HCT116 (cell line): ENCODE results near the gene PANX2. TPM values are rescaled to one million over a fixed set of nuclear protein-coding genes. Genes with fewer than 3 reads are reported as not detected.

Experiments
- ATAC-seq: fragments of 200-7000 bp; cut with Tn5 transposase; 2 replicates; pipeline ENCODE4 v1.9.1; 2020; ENCODE audit warnings: mild to moderate bottlenecking, moderate library complexity
- BruUV-seq: library from RNA; stranded (reverse); fragments of 400-500 nt; replicated peaks from 2 replicates; lab custom pipeline; 2021; lab: Mats Ljungman, UMichigan
- CTCF ChIA-PET: fragments of 300-600 bp; sonication (Branson Sonifier 250); formaldehyde crosslinking; loops from one replicate; lab custom pipeline; 2021; ENCODE audit warnings: antibody characterized with exemption; lab: Charles Lee
- POLR2A ChIA-PET: fragments of 300-600, 350-600 bp; sonication (Branson Sonifier 250); formaldehyde crosslinking; loops from one replicate; lab custom pipeline; 2021; ENCODE audit warnings: antibody characterized with exemption; lab: Charles Lee
- RAD21 ChIA-PET, 2 experiments: fragments of 300-600 bp; sonication (Branson Sonifier 250); formaldehyde crosslinking; loops; one replicate each; lab custom pipeline; 2023; ENCODE audit warnings: low total read pairs in 2 of 2; ENCODE audit not compliant: uncharacterized antibody in 2 of 2, unreplicated experiment in 2 of 2, low non-redundant PET in 1 of 2; lab: Charles Lee
- DNase-seq: peaks from one replicate; pipeline ENCODE4 v3.0.0-alpha.2; 2010; ENCODE audit warnings: low read depth, low spot score
- H2AFZ ChIP-seq: fragments of 200-600 bp; shearing (Covaris generic), sonication (generic); 2 replicates; pipeline ENCODE4 v1.6.1; 2017; ENCODE audit warnings: low read depth, mixed run types, mixed read lengths, antibody characterized with exemption, low read length; ENCODE audit not compliant: poor library complexity, severe bottlenecking
- H3K27ac ChIP-seq: 2 replicates; pipeline ENCODE4 v1.5.1; 2012; ENCODE audit warnings: low read depth, low read length
- H3K27me3 ChIP-seq: fragments of 200-600 bp; sonication (generic); 2 replicates; pipeline ENCODE4 v1.6.1; 2016; ENCODE audit warnings: mixed run types, low read length, mixed read lengths; ENCODE audit not compliant: insufficient read depth
- H3K36me3 ChIP-seq, 2 experiments: fragments of 200-500 bp in 1 of 2; fragments of 200-600 bp in 1 of 2; sonication (Bioruptor generic) in 1 of 2; sonication (generic) in 1 of 2; 2 replicates each; pipeline versions ENCODE4 v1.5.1 to v1.6.1; 2014 to 2016; ENCODE audit warnings: low read length in 2 of 2, inconsistent platforms in 1 of 2, mixed read lengths in 1 of 2, mixed run types in 1 of 2; ENCODE audit not compliant: insufficient read depth in 2 of 2, control insufficient read depth in 1 of 2
- H3K4me1 ChIP-seq, 2 experiments: fragments of 200-600 bp in 1 of 2; sonication (generic) in 1 of 2; 2 replicates each; pipeline versions ENCODE4 v1.5.1 to v1.6.1; 2012 to 2017; ENCODE audit warnings: low read length in 2 of 2, inconsistent platforms in 1 of 2, mild to moderate bottlenecking in 1 of 2, mixed read lengths in 1 of 2, mixed run types in 1 of 2, moderate library complexity in 1 of 2; ENCODE audit not compliant: insufficient read depth in 2 of 2, control insufficient read depth in 1 of 2
- H3K4me2 ChIP-seq: fragments of 200-600 bp; sonication (generic); 2 replicates; pipeline ENCODE4 v1.6.1; 2017; ENCODE audit warnings: mixed run types, low read length, mixed read lengths
- H3K4me3 ChIP-seq, 2 experiments: fragments of 200-600 bp in 1 of 2; sonication (generic) in 1 of 2; replicated peaks in 1 of 2; 2 replicates each; pipeline ENCODE4 v1.5.1; 2011 to 2016; ENCODE audit warnings: low read length in 2 of 2, control low read depth in 1 of 2, low read depth in 1 of 2, mild to moderate bottlenecking in 1 of 2, mixed read lengths in 1 of 2, mixed run types in 1 of 2
- H3K79me2 ChIP-seq: fragments of 200-600 bp; sonication (generic); 2 replicates; pipeline ENCODE4 v1.6.1; 2017; ENCODE audit warnings: mild to moderate bottlenecking, mixed run types, low read length, moderate library complexity, mixed read lengths; ENCODE audit not compliant: insufficient read depth
- H3K9ac ChIP-seq: fragments of 200-600 bp; sonication (generic); 2 replicates; pipeline ENCODE4 v1.6.1; 2016; ENCODE audit warnings: low read length, mixed read lengths
- H3K9me2 ChIP-seq: fragments of 200-600 bp; sonication (generic), shearing (Covaris generic); 2 replicates; pipeline ENCODE4 v1.6.1; 2017; ENCODE audit warnings: mixed run types, mild to moderate bottlenecking, moderate library complexity; ENCODE audit not compliant: insufficient read depth
- H3K9me3 ChIP-seq, 2 experiments: fragments of 200-500 bp in 1 of 2; fragments of 200-600 bp in 1 of 2; sonication (Bioruptor generic) in 1 of 2; sonication (generic) in 1 of 2; 2 replicates each; pipeline ENCODE4 v1.6.1; 2014 to 2017; ENCODE audit warnings: low read length in 2 of 2, mixed read lengths in 2 of 2, inconsistent platforms in 1 of 2, low read depth in 1 of 2, mild to moderate bottlenecking in 1 of 2, mixed run types in 1 of 2, moderate library complexity in 1 of 2; ENCODE audit not compliant: control insufficient read depth in 1 of 2, insufficient read depth in 1 of 2
- H4K20me1 ChIP-seq: fragments of 200-600 bp; sonication (generic), shearing (Covaris generic); 2 replicates; pipeline ENCODE4 v1.6.1; 2017; ENCODE audit warnings: mixed run types, mild to moderate bottlenecking, moderate library complexity; ENCODE audit not compliant: insufficient read depth
- CBX3 ChIP-seq: IDR thresholded peaks from 2 replicates; pipeline ENCODE4 v1.6.1; 2012; ENCODE audit warnings: low read depth
- CEBPB ChIP-seq: IDR thresholded peaks from 2 replicates; pipeline ENCODE4 v1.6.1; 2012; ENCODE audit warnings: low read depth
- EGR1 ChIP-seq: IDR thresholded peaks from 2 replicates; pipeline ENCODE4 v1.6.1; 2012; ENCODE audit warnings: low read depth
- ELF1 ChIP-seq: IDR thresholded peaks from 2 replicates; pipeline ENCODE4 v1.6.1; 2012; ENCODE audit warnings: low read depth, borderline replicate concordance
- EZH2phosphoT487 ChIP-seq: fragments of 200-600 bp; IDR thresholded peaks from 2 replicates; pipeline ENCODE4 v1.6.1; 2018; ENCODE audit warnings: antibody characterized with exemption, borderline replicate concordance
- JUND ChIP-seq: IDR thresholded peaks from 2 replicates; pipeline ENCODE4 v1.6.1; 2012
- MAX ChIP-seq: IDR thresholded peaks from 2 replicates; pipeline ENCODE4 v1.6.1; 2012
- POLR2A ChIP-seq: IDR thresholded peaks from 2 replicates; pipeline ENCODE4 v1.7.0; 2011; ENCODE audit warnings: borderline replicate concordance; ENCODE audit not compliant: insufficient read depth, insufficient read length; ENCODE audit errors: extremely low read depth
- REST ChIP-seq: IDR thresholded peaks from 2 replicates; pipeline ENCODE4 v1.6.1; 2012; ENCODE audit warnings: low read depth
- SP1 ChIP-seq: IDR thresholded peaks from 2 replicates; pipeline ENCODE4 v1.6.1; 2012; ENCODE audit warnings: low read depth
- SRF ChIP-seq: IDR thresholded peaks from 2 replicates; pipeline ENCODE4 v1.6.1; 2012; ENCODE audit warnings: low read depth
- TCF7L2 ChIP-seq: IDR thresholded peaks from 2 replicates; pipeline ENCODE4 v1.7.0; 2011; ENCODE audit warnings: borderline replicate concordance, inconsistent platforms; ENCODE audit not compliant: insufficient read depth, insufficient read length; ENCODE audit errors: extremely low read depth
- YY1 ChIP-seq: IDR thresholded peaks from 2 replicates; pipeline ENCODE4 v1.6.1; 2011; ENCODE audit warnings: low read length, low read depth, moderate library complexity, mild to moderate bottlenecking; ENCODE audit not compliant: insufficient replicate concordance; ENCODE audit errors: extremely low read depth
- ZBTB33 ChIP-seq: IDR thresholded peaks from 2 replicates; pipeline ENCODE4 v1.6.1; 2011; ENCODE audit warnings: mild to moderate bottlenecking, low read length, moderate library complexity; ENCODE audit not compliant: insufficient replicate concordance; ENCODE audit errors: extremely low read depth
- ZFX ChIP-seq: fragments of 450-650 bp; IDR thresholded peaks from 2 replicates; pipeline ENCODE4 v1.6.1; 2017
- intact Hi-C: fragments of 100-400 bp; cut with micrococcal nuclease; formaldehyde crosslinking; loops from 2 replicates; pipeline ENCODE4 v1.10.0; 2022
- total RNA-seq: library from RNA; stranded (reverse); gene quantifications from one replicate; pipeline ENCODE4 v1.2.1, GENCODE V29; 2021; ENCODE audit not compliant: unreplicated experiment

PANX2 gene
- total RNA-seq, 1 experiment from 2014 or later: 8.0 TPM

- no peak overlapping the region for H3K4me2 ChIP-seq
- CTCF ChIA-PET: no interaction called here
- H3K36me3 ChIP-seq: peaks cover 2 to 20% of the 10 kb centered on the region in 2 experiments; a peak in 3 of 4 replicates
- RAD21 ChIA-PET: no interaction called here
- H3K9ac ChIP-seq: no peak overlapping the region
- no TSS peak for BruUV-seq
- peaks cover 12 to 21% of the 10 kb centered on the region in 2 experiments for H3K4me1 ChIP-seq
- POLR2A ChIA-PET: no interaction called here
- peaks cover 54% of the 10 kb centered on the region for H3K79me2 ChIP-seq
- H2AFZ ChIP-seq: no peak overlapping the region
- intact Hi-C loops: no loop called here
- H3K27me3 ChIP-seq: no peaks in the 10 kb centered on the region
- ATAC-seq: no peak
- H3K9me2 ChIP-seq: no peaks in the 10 kb centered on the region
- TF ChIP-seq ZBTB33 (no peak), POLR2A (no peak), ZFX (no peak), ELF1 (no peak), MAX (no peak), CEBPB (no peak), SRF (no peak), TCF7L2 (no peak), EZH2phosphoT487 (no peak), CBX3 (no peak), REST (no peak), YY1 (no peak), SP1 (no peak), JUND (no peak), EGR1 (no peak)
- TF ChIP-seq, all 23 proteins: peak for 0
- no peaks in the 10 kb centered on the region for H3K9me3 ChIP-seq
- H4K20me1 ChIP-seq: peaks cover 6% of the 10 kb centered on the region; the same call in 1 of the 2 replicates
- no peak overlapping the region for H3K4me3 ChIP-seq
- DNase-seq: no peak
- no peak overlapping the region for H3K27ac ChIP-seq
Measured at GRCh38 chr22:50194037-50194805, 23.7 kb downstream of the PANX2 start.
